ENCODE data around the gene ANKRD29. TPM values are rescaled to one million over a fixed set of nuclear protein-coding genes. Genes with fewer than 3 reads are reported as not detected.
A peak's percentile ranks its signal among the peaks of the same experiment; 100 is the strongest.

The ANKRD29 gene
- total and polyA plus RNA-seq, 10 of the 15 experiments (the other 5 are each of a cell fraction or from before 2014, with no cell fraction given) = 0.53 to 9.2 (median 1.6) TPM

DNA sequence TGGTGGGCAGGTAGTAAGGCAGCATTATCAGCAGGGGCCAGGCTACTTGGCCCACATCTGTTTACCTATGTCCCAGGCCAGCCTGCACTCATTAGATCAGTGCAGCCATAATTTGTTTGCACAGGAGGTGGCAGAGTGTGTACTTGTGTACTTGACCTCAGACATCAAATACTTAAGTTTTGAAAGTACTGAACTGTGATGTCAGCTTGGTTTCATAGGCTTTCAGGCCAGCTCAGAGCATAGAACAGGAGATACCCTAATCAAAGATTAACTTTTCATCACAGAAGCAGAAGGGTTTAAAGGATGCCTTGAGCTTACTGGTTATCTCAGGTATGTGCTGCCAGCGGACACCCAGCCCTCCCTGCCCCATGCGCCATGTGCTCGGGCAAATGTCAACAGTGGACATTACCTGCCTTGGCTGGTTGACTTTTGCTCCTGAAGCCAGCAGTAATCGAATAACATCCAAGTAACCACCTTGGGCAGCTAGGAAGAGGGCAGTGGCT lies 33.2 kb downstream of the ANKRD29 start:
- ChIA-PET POLR2A (interaction anchor here (3.6 kb wide), 1 partner anchor 12 kb away, joined by 24 read pairs; no protein-coding TSS in a partner anchor), RAD21 (ENCODE audit: unreplicated experiment) (interaction anchor here (0.8 to 9.7 kb wide), 9 partner anchors 9 to 208 kb away, joined by 3 to 148 read pairs (median 4); no protein-coding TSS in a partner anchor), CTCF (interaction anchor here (0.6 to 13.7 kb wide), 11 partner anchors 8 to 181 kb away, joined by 3 to 233 read pairs (median 3); no protein-coding TSS in a partner anchor), SMC1A (ENCODE audit: uncharacterized antibody, unreplicated experiment) (interaction anchor here (0.7 to 12.4 kb wide), 19 partner anchors 8 to 430 kb away, joined by 3 to 167 read pairs (median 4); partner anchors contain the start of gene ANKRD29)
- in situ Hi-C loops (cut with MboI) (loop anchor here (5.0 to 10.0 kb wide), 2 partner anchors 73 to 495 kb away; no protein-coding TSS in a partner anchor), intact Hi-C loops (cut with micrococcal nuclease; ENCODE audit: unreplicated experiment) (loop anchor here (2.0 to 10.0 kb wide), 2 partner anchors 53 to 385 kb away; partner anchors contain the start of gene TTC39C)
- Histone ChIP-seq H3K27me3 (replicated peaks in 1 of 2; ENCODE audit: control insufficient read depth in 2 of 2, insufficient read depth in 2 of 2, low read length in 1 of 2) (no peaks in the 10 kb centered on the region), H3K9ac (ENCODE audit: control insufficient read depth, insufficient read depth, low read length) (no peak overlapping the region), H3K4me3 (no peak overlapping the region), H3K79me2 (ENCODE audit: control insufficient read depth, insufficient read depth, low read length) (no peaks in the 10 kb centered on the region), H3K4me1 (ENCODE audit: control insufficient read depth, insufficient read depth, low read length) (no peaks in the 10 kb centered on the region), H3K36me3 (ENCODE audit: control insufficient read depth in 2 of 2, insufficient read depth in 2 of 2, low read length in 1 of 2) (no peaks in the 10 kb centered on the region), H3K9me3 (replicated peaks; ENCODE audit: control insufficient read depth, insufficient read depth, low read length) (no peaks in the 10 kb centered on the region), H3K4me2 (ENCODE audit: control insufficient read depth, insufficient read depth) (no peak overlapping the region), H2AFZ (ENCODE audit: control insufficient read depth, low read depth, low read length) (no peak overlapping the region), H3K27ac (ENCODE audit: control insufficient read depth, insufficient read depth) (no peak overlapping the region), H4K20me1 (ENCODE audit: control insufficient read depth, insufficient read depth) (no peaks in the 10 kb centered on the region)
- 52% methylated on average over 4 of the region's 4 CpGs for WGBS (ENCODE audit: insufficient coverage, insufficient replicate concordance, low lambda C conversion rate, missing lambda C conversion rate)
- FAIRE-seq = peak; percentile 89
- peak; percentile 45 for DNase-seq (ENCODE audit: low read depth, low spot score)
- no TSS peak for BruUV-seq (replicated peaks)
- ATAC-seq = peak; percentile 95
- TF ChIP-seq NR2F1 (conservative IDR thresholded peaks at IDR 0.05) (peak; percentile 31; the same call in 1 of the 2 replicates), ZNF687 (IDR thresholded peaks at IDR 0.05) (peak; percentile 32; the same call in 1 of the 2 replicates), BMI1 (IDR thresholded peaks at IDR 0.05; ENCODE audit: borderline replicate concordance) (no peak), ZBED1 (IDR thresholded peaks at IDR 0.05; ENCODE audit: borderline replicate concordance) (no peak), CREB1 (IDR thresholded peaks at IDR 0.05; ENCODE audit: low read depth) (0 out of 2 replicates have a peak, but pooled peaks have one; percentile 30), SMC3 (IDR thresholded peaks at IDR 0.05; ENCODE audit: borderline replicate concordance, low read length) (peak; percentile 44; the same call in 1 of the 2 replicates), ATF7 (IDR thresholded peaks at IDR 0.05; ENCODE audit: low read depth) (peak; percentile 55), TBL1XR1 (IDR thresholded peaks at IDR 0.05; ENCODE audit: low read depth, low read length) (no peak), CEBPB (IDR thresholded peaks at IDR 0.05; ENCODE audit: borderline replicate concordance in 1 of 2, low read depth in 2 of 2, low read length in 2 of 2) (no peak), NBN (IDR thresholded peaks at IDR 0.05) (no peak), TCF12 (IDR thresholded peaks at IDR 0.05; ENCODE audit: low read depth, low read length) (no peak), SMAD1 (IDR thresholded peaks at IDR 0.05; ENCODE audit: low read depth, partially characterized antibody) (no peak), NFYB (IDR thresholded peaks at IDR 0.05; ENCODE audit: insufficient read depth, low read depth, low read length) (no peak), NR2C2 (IDR thresholded peaks at IDR 0.05; ENCODE audit: borderline replicate concordance, control insufficient read depth, insufficient read length, low read depth) (no peak), SP1 (IDR thresholded peaks at IDR 0.05; ENCODE audit: low read depth, low read length) (no peak)
- TF ChIP-seq, protein P1, sequence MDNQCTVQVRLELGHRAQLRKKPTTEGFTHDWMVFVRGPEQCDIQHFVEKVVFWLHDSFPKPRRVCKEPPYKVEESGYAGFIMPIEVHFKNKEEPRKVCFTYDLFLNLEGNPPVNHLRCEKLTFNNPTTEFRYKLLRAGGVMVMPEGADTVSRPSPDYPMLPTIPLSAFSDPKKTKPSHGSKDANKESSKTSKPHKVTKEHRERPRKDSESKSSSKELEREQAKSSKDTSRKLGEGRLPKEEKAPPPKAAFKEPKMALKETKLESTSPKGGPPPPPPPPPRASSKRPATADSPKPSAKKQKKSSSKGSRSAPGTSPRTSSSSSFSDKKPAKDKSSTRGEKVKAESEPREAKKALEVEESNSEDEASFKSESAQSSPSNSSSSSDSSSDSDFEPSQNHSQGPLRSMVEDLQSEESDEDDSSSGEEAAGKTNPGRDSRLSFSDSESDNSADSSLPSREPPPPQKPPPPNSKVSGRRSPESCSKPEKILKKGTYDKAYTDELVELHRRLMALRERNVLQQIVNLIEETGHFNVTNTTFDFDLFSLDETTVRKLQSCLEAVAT (IDR thresholded peaks at IDR 0.05) = no peak
- TF ChIP-seq, protein P2, sequence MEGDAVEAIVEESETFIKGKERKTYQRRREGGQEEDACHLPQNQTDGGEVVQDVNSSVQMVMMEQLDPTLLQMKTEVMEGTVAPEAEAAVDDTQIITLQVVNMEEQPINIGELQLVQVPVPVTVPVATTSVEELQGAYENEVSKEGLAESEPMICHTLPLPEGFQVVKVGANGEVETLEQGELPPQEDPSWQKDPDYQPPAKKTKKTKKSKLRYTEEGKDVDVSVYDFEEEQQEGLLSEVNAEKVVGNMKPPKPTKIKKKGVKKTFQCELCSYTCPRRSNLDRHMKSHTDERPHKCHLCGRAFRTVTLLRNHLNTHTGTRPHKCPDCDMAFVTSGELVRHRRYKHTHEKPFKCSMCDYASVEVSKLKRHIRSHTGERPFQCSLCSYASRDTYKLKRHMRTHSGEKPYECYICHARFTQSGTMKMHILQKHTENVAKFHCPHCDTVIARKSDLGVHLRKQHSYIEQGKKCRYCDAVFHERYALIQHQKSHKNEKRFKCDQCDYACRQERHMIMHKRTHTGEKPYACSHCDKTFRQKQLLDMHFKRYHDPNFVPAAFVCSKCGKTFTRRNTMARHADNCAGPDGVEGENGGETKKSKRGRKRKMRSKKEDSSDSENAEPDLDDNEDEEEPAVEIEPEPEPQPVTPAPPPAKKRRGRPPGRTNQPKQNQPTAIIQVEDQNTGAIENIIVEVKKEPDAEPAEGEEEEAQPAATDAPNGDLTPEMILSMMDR (IDR thresholded peaks at IDR 0.05 in 2 of 3, conservative IDR thresholded peaks at IDR 0.05 in 1 of 3; ENCODE audit: control insufficient read depth in 2 of 3, extremely low read depth in 1 of 3, insufficient read depth in 1 of 3, low read depth in 3 of 3, low read length in 3 of 3) = peak in 2 of 3 experiments; percentile 14 to 47; a peak in 2 of 6 replicates
